Erythroblast (primary cell): ENCODE results near the gene PPP1R1C.

Experiments used
- DNase-seq, 2 experiments: peaks; one replicate each; lab custom pipeline; 2025; lab: John Stamatoyannopoulos, UW
- GATA1 ChIP-seq: IDR thresholded peaks from 2 replicates; pipeline ENCODE4 v1.6.1; 2011; ENCODE audit warnings: low read depth, mild to moderate bottlenecking, control low read depth, low read length, moderate library complexity
- POLR2A ChIP-seq: IDR thresholded peaks from 2 replicates; pipeline ENCODE4 v1.6.1; 2011; ENCODE audit warnings: mild to moderate bottlenecking, low read length

Gene PPP1R1C

DNA sequence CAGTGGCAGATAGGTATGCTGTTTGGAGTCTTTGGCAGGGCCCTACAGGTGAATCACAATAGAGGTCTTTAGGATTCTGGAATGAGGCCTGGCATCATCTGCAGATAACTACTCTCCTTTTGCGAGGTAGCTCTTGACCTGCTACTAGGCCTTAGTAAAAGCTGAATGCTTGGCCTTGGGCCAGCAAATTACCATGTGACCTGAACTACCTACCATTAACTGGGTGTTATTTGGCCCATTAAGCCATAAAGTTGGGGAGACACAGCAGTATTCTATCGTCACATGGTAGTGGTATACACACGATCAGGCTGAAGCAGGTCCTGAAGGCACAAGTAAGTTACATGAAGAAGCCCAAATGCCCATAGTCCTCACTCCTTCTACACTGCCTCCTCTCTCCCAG is 178.2 kb downstream of the PPP1R1C start:
- TF ChIP-seq GATA1 (no peak), POLR2A (no peak)
- no peak for DNase-seq

GRCh38 chr2:182164686-182165085 is 179.0 kb downstream of the PPP1R1C start:
- TF ChIP-seq GATA1 (no peak), POLR2A (no peak)
- DNase-seq, result no peak

DNA sequence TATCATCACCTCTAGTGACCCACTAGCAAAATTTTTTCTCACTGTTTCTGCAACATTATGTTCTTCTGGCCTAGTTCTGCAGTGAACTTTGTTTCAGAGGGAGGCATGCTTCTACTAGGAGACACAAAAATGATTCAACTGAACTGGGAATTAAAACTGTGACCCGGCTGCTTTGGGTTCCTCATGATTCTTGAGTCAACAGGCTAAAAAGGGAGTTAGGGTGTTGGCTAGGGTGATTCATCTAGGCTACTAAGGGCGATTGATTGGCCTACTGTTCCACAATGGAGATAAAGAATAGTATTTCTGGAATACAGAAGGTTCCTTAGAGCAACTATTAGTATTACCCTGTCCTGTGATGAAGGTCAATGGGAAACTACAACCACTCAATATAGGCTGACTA is 179.5 kb downstream of the PPP1R1C start:
- DNase-seq, result no peak
- TF ChIP-seq GATA1 (no peak), POLR2A (no peak)

- no peak for DNase-seq
- no peak for TF ChIP-seq POLR2A
- no peak for TF ChIP-seq GATA1
Observed at GRCh38 chr2:182166406-182166805, 180.8 kb downstream of the PPP1R1C start.

DNA sequence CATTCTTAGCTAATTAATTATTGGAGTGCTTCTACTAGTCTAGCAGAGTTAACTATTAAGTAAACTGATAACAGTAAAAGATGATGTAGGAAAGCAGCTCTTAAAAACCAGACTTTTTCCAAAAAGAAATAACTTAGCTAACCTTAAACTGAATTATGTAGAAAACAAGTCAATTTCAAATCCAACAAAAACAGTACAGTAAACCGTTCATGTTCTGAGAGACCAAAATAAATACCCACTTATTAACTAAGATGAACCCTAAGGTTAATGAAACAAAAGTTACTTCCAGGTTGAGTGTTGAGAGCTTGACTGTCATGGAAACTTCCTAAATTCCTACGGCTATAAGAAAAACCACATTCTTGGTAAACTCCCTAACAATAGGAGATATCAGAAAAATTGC is 181.2 kb downstream of the PPP1R1C start:
- TF ChIP-seq GATA1 (no peak), POLR2A (no peak)

More for the DNA sequence above, 181.2 kb downstream of the PPP1R1C start:
- DNase-seq, result no peak
